ENCODE data around the gene AJAP1. TPM values are rescaled to one million over a fixed set of nuclear protein-coding genes. Genes with fewer than 3 reads are reported as not detected.

Gene AJAP1
- total and polyA plus RNA-seq, 2 of the 13 experiments (the other 11 are each of a cell fraction or from before 2014, with no cell fraction given): not detected

DNA sequence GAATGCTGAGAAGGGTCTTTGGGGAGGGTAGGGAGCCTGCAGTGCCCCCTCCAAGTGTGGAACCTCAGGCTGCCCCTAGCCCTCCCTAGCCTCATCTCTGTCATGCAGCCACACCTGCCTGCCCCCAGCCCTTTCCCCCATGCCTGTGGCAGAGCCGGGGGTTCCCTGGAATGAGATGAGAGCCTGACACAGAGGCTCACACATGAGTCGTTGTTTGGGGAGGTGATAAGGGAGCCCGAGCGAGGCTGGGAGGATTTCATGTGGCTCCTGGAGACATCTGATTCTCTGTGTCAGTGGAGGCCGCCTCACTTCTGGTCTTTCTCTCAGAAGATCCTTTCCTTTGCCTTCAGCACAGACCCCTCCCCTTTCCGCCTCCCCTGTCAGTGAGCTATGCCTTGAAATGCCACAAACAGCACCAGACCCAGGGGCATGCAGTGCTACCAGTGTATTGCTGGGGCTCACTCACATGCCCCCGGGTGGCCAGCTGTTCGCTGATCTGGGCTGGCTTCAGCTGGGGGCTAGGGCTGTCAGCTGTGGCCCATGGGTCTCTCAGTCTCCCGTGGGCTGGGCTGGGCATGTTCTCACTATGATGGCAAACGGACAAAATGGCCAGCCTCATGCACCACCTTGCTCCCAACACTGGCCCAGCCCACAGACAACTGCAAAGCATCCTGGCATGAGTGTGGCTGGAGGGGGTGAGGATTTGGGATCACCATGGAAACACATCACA, 102.6 kb downstream of the AJAP1 start (continued):
- TF ChIP-seq, protein P1, sequence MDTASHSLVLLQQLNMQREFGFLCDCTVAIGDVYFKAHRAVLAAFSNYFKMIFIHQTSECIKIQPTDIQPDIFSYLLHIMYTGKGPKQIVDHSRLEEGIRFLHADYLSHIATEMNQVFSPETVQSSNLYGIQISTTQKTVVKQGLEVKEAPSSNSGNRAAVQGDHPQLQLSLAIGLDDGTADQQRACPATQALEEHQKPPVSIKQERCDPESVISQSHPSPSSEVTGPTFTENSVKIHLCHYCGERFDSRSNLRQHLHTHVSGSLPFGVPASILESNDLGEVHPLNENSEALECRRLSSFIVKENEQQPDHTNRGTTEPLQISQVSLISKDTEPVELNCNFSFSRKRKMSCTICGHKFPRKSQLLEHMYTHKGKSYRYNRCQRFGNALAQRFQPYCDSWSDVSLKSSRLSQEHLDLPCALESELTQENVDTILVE (CRISPR knock-in tag; IDR thresholded peaks at IDR 0.05): no peak

- ATAC-seq (no peak), FAIRE-seq (no peak), DNase-seq (ENCODE audit: low spot score) (no peak)
- ChIA-PET POLR2A (no interaction called here), CTCF (ENCODE audit: low intra/inter-chr PET ratio, low total read pairs) (no interaction called here)
- Histone ChIP-seq H2AFZ (ENCODE audit: low read length) (no peak overlapping the region), H3K9ac (ENCODE audit: insufficient read depth, low read depth, low read length) (no peak overlapping the region), H4K20me1 (ENCODE audit: insufficient read depth, low read length) (no peaks in the 10 kb centered on the region), H3K4me1 (ENCODE audit: insufficient read depth, low read length) (no peaks in the 10 kb centered on the region), H3K27me3 (ENCODE audit: control insufficient read depth in 1 of 2, insufficient read depth in 2 of 2, low read length in 2 of 2) (0 out of 5 replicates have a peak, but pooled peaks cover 0 to 3% of the 10 kb centered on the region in 2 experiments), H3K9me3 (ENCODE audit: low read length) (peaks cover 9% of the 10 kb centered on the region; the same call in 1 of the 2 replicates), H3K4me2 (ENCODE audit: low read depth, low read length) (no peak overlapping the region), H3K36me3 (replicated peaks in 1 of 2; ENCODE audit: control insufficient read depth in 1 of 2, insufficient read depth in 2 of 2, low read length in 2 of 2) (no peaks in the 10 kb centered on the region), H3K27ac (ENCODE audit: extremely low read length, insufficient read depth, low read length) (no peak overlapping the region), H3K79me2 (ENCODE audit: insufficient read depth, low read length) (no peaks in the 10 kb centered on the region), H3K4me3 (replicated peaks in 1 of 3; ENCODE audit: insufficient read depth in 1 of 3, low read depth in 2 of 3, low read length in 3 of 3) (no peak overlapping the region)
- no TSS peak for BruUV-seq (replicated peaks)
- no CpG with 5 or more reads among the region's 8 CpGs for WGBS (ENCODE audit: low lambda C conversion rate)
- in situ Hi-C loops (cut with HindIII; ENCODE audit: extremely low pct_ligation_motif_present, low pct_unique_long_range_greater_than_20kb) (no loop called here), intact Hi-C loops (cut with micrococcal nuclease; ENCODE audit: unreplicated experiment) (no loop called here)
- TF ChIP-seq ZFP1 (CRISPR knock-in tag; IDR thresholded peaks at IDR 0.05) (no peak), MLLT10 (CRISPR knock-in tag; IDR thresholded peaks at IDR 0.05) (no peak), ZNF780A (CRISPR knock-in tag; IDR thresholded peaks at IDR 0.05) (no peak), NR2F2 (IDR thresholded peaks at IDR 0.05; ENCODE audit: borderline replicate concordance, low read depth) (no peak), HNF4G (IDR thresholded peaks at IDR 0.05; ENCODE audit: borderline replicate concordance, low read depth, low read length) (no peak), HNF4G (CRISPR knock-in tag; IDR thresholded peaks at IDR 0.05; ENCODE audit: borderline replicate concordance, low read depth) (no peak), STAG1 (CRISPR knock-in tag; IDR thresholded peaks at IDR 0.05) (no peak), ZNF432 (CRISPR knock-in tag; IDR thresholded peaks at IDR 0.05; ENCODE audit: borderline replicate concordance) (no peak)
- TF ChIP-seq, protein P2, sequence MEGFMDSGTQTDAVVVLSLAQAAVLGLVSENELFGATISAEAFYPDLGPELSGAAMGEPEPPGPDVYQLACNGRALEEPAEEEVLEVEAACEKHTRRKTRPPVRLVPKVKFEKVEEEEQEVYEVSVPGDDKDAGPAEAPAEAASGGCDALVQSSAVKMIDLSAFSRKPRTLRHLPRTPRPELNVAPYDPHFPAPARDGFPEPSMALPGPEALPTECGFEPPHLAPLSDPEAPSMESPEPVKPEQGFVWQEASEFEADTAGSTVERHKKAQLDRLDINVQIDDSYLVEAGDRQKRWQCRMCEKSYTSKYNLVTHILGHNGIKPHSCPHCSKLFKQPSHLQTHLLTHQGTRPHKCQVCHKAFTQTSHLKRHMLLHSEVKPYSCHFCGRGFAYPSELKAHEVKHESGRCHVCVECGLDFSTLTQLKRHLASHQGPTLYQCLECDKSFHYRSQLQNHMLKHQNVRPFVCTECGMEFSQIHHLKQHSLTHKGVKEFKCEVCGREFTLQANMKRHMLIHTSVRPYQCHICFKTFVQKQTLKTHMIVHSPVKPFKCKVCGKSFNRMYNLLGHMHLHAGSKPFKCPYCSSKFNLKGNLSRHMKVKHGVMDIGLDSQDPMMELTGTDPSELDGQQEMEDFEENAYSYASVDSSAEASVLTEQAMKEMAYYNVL (CRISPR knock-in tag; IDR thresholded peaks at IDR 0.05; ENCODE audit: borderline replicate concordance): no peak
Measured at GRCh38 chr1:4759671-4760070, 105.3 kb downstream of the AJAP1 start.
